OCI-LY1 (cell line): ENCODE data around the gene CD300A.

Experiments
- CTCF ChIP-seq: fragments of 200-600 bp; sonication (generic), shearing (Covaris generic); IDR thresholded peaks from 2 replicates; pipeline ENCODE4 v1.5.1; 2017; ENCODE audit warnings: mild to moderate bottlenecking, antibody characterized with exemption, low read length, moderate library complexity, mixed read lengths
- EZH2 ChIP-seq: fragments of 200-600 bp; sonication (generic), shearing (Covaris generic); IDR thresholded peaks from 2 replicates; pipeline ENCODE4 v1.8.0; 2017; ENCODE audit warnings: borderline replicate concordance, mixed run types, mild to moderate bottlenecking, antibody characterized with exemption, low read length, moderate library complexity, mixed read lengths

GRCh38 chr17:74452033-74452840, 14.2 kb upstream of the CD300A start:
- TF ChIP-seq CTCF: no peak
- TF ChIP-seq EZH2: no peak
